GM18951 (cell line): ENCODE data around the gene HTR4.

Source experiments
- POLR2A ChIP-seq: IDR thresholded peaks from 4 replicates; pipeline ENCODE4 v1.6.1; 2011; ENCODE audit warnings: mild to moderate bottlenecking; ENCODE audit not compliant: insufficient read length, insufficient read depth; ENCODE audit errors: extremely low read depth
- in situ Hi-C: fragments of 300-500 bp; cut with MboI; formaldehyde crosslinking; loops from one replicate; pipeline ENCODE4 v1.12.0; 2022; ENCODE audit warnings: low sequenced_read_pairs, mixed read lengths, inconsistent platforms; ENCODE audit not compliant: unreplicated experiment

HTR4 gene

GRCh38 chr5:148515460-148515859 lies 138.9 kb downstream of the HTR4 start:
- TF ChIP-seq POLR2A = no peak
- in situ Hi-C loops = no loop called here

- no peak for TF ChIP-seq POLR2A
- in situ Hi-C loops = no loop called here
Measured at GRCh38 chr5:148514344-148514743, 140.0 kb downstream of the HTR4 start.

GRCh38 chr5:148512498-148512897 lies 141.8 kb downstream of the HTR4 start:
- in situ Hi-C loops = no loop called here
- TF ChIP-seq POLR2A = no peak

- no peak for TF ChIP-seq POLR2A
- in situ Hi-C loops = no loop called here
Measured at GRCh38 chr5:148511810-148512347, 142.4 kb downstream of the HTR4 start.

GRCh38 chr5:148509893-148510292 lies 144.4 kb downstream of the HTR4 start:
- TF ChIP-seq POLR2A = no peak
- in situ Hi-C loops = no loop called here

GRCh38 chr5:148507648-148508047 lies 146.7 kb downstream of the HTR4 start:
- TF ChIP-seq POLR2A = no peak
- in situ Hi-C loops = no loop called here

- no peak for TF ChIP-seq POLR2A
- in situ Hi-C loops = no loop called here
Measured at GRCh38 chr5:148499452-148499851, 154.9 kb downstream of the HTR4 start.

GRCh38 chr5:148497757-148498156 lies 156.6 kb downstream of the HTR4 start:
- no peak for TF ChIP-seq POLR2A
- in situ Hi-C loops = no loop called here

GRCh38 chr5:148492351-148492750 lies 162.0 kb downstream of the HTR4 start:
- in situ Hi-C loops = no loop called here
- no peak for TF ChIP-seq POLR2A

- in situ Hi-C loops = no loop called here
- TF ChIP-seq POLR2A = no peak
Measured at GRCh38 chr5:148491793-148492184, 162.5 kb downstream of the HTR4 start.

GRCh38 chr5:148491015-148491792 lies 163.1 kb downstream of the HTR4 start:
- no peak for TF ChIP-seq POLR2A

GRCh38 chr5:148488757-148489156 lies 165.6 kb downstream of the HTR4 start:
- in situ Hi-C loops = no loop called here
- no peak for TF ChIP-seq POLR2A

More at GRCh38 chr5:148491015-148491792, 163.1 kb downstream of the HTR4 start:
- in situ Hi-C loops = no loop called here

GRCh38 chr5:148486456-148486855 lies 167.9 kb downstream of the HTR4 start:
- in situ Hi-C loops = no loop called here
- TF ChIP-seq POLR2A = no peak

- no peak for TF ChIP-seq POLR2A
- in situ Hi-C loops = no loop called here
Measured at GRCh38 chr5:148484651-148485050, 169.7 kb downstream of the HTR4 start.
